Body of pancreas (tissue), 4 donors: ENCODE data around the gene SUPT3H.

Experiments
- CTCF ChIP-seq, 7 experiments: fragments of 450-650 bp in 4 of 7; fragments of 200-600 bp in 3 of 7; sonication (generic) in 3 of 7; IDR thresholded peaks; one replicate each; pipeline ENCODE4 v1.5.1; 2016 to 2019; ENCODE audit warnings: antibody characterized with exemption in 7 of 7
- POLR2A ChIP-seq, 3 donors: fragments of 450-650 bp; IDR thresholded peaks; one replicate each; pipeline ENCODE4 v1.6.1; 2016; ENCODE audit warnings: antibody characterized with exemption in 3 of 3, mild to moderate bottlenecking in 2 of 3

DNA sequence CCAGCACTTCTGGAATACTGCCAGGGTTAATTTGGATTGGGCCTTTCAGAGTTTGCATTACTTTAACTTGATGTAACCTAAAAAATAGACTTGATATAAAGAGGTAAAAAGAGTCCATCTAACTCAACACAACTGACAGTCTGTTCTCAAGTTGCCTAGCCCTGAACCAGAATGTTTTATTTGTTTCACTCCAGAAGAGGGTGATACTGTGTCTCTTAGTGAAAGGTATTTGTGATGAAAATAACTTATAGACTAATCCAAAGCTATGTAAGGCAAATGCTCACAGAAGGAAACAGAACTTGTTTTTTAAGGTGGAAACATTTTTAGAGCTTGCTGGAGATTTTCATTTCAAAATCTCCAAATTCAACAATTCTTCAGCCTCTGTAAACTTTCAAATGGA is 518.7 kb downstream of the SUPT3H start:
- TF ChIP-seq CTCF (IDR thresholded peaks at IDR 0.05) (no peak), POLR2A (IDR thresholded peaks at IDR 0.05) (no peak)
